T follicular helper cell (primary cell): ENCODE data around the gene TAF1B.
"Not testable (repeated sequence)": the region's sequence is repeated elsewhere in the genome, so short reads cannot be mapped to it uniquely, and the experiment has no call there.

ENCODE experiments used
- DNase-seq: peaks from one replicate; pipeline ENCODE4 v3.0.0-alpha.2; 2020; ENCODE audit warnings: low read depth

TAF1B gene

GRCh38 chr2:9885036-9885684 lies 41.9 kb downstream of the TAF1B start:
- DNase-seq, result no peak

GRCh38 chr2:9887513-9887912 lies 44.2 kb downstream of the TAF1B start:
- no peak for DNase-seq

- DNase-seq, result no peak
Observed at GRCh38 chr2:9889812-9890261, 46.6 kb downstream of the TAF1B start.

GRCh38 chr2:9892236-9892635 lies 49.0 kb downstream of the TAF1B start:
- no peak for DNase-seq

- DNase-seq, result no peak
Observed at GRCh38 chr2:9895669-9896590, 52.7 kb downstream of the TAF1B start.

- no peak for DNase-seq
Observed at GRCh38 chr2:9897331-9897737, 54.1 kb downstream of the TAF1B start.

- no peak for DNase-seq
Observed at GRCh38 chr2:9897846-9898245, 54.6 kb downstream of the TAF1B start.

- DNase-seq, result no peak
Observed at GRCh38 chr2:9905413-9905812, 62.1 kb downstream of the TAF1B start.

GRCh38 chr2:9907402-9907801 lies 64.1 kb downstream of the TAF1B start:
- DNase-seq, result no peak

- DNase-seq, result no peak
Observed at GRCh38 chr2:9908639-9909038, 65.4 kb downstream of the TAF1B start.

- DNase-seq, result no peak
Observed at GRCh38 chr2:9909106-9909505, 65.8 kb downstream of the TAF1B start.

- no peak for DNase-seq
Observed at GRCh38 chr2:9910699-9911098, 67.4 kb downstream of the TAF1B start.

GRCh38 chr2:9912468-9912867 lies 69.2 kb downstream of the TAF1B start:
- no peak for DNase-seq

- no peak for DNase-seq
Observed at GRCh38 chr2:9914384-9915065, 71.3 kb downstream of the TAF1B start.

- no peak for DNase-seq
Observed at GRCh38 chr2:9918275-9918674, 75.0 kb downstream of the TAF1B start.

- no peak for DNase-seq
Observed at GRCh38 chr2:9919512-9919911, 76.2 kb downstream of the TAF1B start.

- DNase-seq, result not testable (repeated sequence)
Observed at GRCh38 chr2:9927020-9927419, 83.7 kb downstream of the TAF1B start.

- DNase-seq, result no peak
Observed at GRCh38 chr2:9937258-9937657, 94.0 kb downstream of the TAF1B start.

GRCh38 chr2:9937968-9938367 lies 94.7 kb downstream of the TAF1B start:
- DNase-seq, result no peak

GRCh38 chr2:9939587-9940485 lies 96.6 kb downstream of the TAF1B start:
- DNase-seq, result no peak

- no peak for DNase-seq
Observed at GRCh38 chr2:9941196-9941995, 98.1 kb downstream of the TAF1B start.
